Nucleus accumbens (tissue), 56 donors: ENCODE measurements around the gene GAK.

ENCODE experiments used
- DNase-seq, 56 donors: peaks; one replicate each; lab custom pipeline; 2025; lab: John Stamatoyannopoulos, UW

The GAK gene

DNA sequence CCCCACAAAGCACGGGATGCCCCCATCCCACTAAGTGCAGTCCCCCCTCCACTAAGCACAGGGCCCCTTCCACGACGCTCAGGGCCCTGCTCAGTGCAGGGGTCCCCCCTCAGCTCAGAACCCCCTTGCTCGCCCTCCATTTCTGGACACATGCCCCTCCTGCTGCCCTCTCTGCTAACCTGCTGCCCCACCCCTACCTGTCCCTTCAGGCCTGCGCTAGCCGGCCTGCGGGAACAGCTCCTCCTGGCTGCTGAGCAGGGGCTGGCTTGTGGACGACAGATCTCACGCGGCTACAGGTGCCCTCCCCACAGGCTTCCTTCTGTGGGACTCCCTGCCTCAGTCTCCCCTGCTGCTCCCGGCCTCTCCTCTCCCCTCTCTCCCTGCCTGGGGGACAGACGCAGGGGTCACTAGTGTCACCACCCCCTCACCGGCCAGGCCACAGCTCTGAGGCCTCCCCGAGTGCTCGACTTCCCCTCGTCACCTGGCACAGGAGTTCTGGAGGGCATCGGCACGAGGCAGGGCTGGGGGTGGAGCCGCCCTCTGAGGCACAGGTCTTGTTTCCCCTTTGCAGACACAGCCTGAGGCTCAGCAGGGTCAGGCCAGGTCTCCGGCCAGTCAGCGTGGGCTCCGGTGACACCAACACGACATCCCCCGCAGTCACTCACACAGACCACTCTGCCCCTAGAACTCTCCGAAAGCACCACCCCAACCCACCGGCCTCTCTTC lies 21.6 kb downstream of the GAK start:
- DNase-seq, result no peak

DNA sequence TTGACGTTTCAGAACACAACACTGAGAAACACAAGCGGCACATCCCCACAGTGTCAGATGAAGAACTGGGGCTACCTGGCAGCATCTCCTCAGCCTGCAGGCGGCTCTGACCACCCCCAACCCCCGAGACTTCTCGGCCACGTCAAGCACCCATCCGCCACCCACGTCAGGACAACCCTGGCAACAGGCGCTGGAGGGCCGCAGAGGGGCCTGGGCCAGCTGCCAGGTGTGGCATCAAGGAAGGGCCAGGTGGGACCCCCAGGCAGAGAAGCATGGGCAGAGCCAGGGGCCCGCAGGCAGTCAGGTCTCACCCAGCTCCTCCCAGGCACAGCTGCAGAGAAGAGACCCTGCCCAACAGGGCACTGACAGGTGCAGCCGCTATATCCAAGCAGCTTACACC lies 22.3 kb downstream of the GAK start:
- DNase-seq, result no peak

GRCh38 chr4:909131-909571 lies 23.0 kb downstream of the GAK start:
- no peak for DNase-seq

DNA sequence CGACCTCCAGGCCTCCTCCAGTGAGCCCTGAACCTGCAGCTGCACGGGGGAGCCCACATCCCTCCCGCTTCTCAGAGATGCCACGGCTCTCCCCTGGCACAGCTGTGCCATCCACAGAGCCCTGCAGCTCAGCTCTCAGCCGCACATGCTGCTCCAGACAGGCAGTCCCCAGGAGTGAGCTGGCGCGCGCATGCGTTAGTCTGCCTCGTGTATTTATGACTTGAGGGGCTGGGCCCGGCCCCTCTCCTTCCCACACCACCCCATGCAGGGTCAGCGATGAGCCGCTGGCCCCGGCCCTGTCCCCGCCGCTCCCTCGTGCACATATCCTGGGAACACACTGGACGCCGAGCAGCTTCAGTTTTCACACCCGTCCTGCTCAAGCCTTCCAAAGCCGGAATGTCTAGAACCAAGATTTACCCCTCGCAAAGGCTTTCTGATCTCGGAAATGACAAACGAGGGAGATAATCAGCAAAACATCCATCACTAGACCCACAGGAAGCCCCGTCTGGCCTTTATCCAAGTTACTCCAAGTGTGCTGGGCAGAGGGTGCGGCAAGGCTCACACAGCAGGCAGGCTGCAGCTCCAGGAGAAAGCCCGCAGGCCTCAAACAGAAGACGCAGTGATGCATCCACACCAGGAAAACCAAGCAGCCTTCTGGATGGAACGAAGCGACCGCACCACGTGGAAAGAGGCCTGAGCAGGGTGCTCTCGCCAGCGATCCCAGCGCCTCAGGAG lies 24.3 kb downstream of the GAK start:
- no peak for DNase-seq

DNA sequence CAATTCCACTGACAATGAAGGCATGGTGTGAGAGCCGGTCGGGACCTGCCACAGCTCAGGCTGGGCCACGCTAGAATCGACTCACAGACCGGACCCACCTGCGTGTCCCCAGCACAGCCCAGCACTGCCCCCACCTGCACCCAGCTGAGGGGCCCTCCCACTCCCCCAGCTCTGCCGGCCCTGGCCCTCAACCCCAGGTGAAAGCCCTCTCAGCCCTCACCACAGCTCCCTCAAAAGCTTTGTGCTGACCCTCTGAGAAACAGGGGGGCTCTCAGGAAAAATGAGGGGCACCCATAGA lies 25.1 kb downstream of the GAK start:
- DNase-seq, result no peak

DNA sequence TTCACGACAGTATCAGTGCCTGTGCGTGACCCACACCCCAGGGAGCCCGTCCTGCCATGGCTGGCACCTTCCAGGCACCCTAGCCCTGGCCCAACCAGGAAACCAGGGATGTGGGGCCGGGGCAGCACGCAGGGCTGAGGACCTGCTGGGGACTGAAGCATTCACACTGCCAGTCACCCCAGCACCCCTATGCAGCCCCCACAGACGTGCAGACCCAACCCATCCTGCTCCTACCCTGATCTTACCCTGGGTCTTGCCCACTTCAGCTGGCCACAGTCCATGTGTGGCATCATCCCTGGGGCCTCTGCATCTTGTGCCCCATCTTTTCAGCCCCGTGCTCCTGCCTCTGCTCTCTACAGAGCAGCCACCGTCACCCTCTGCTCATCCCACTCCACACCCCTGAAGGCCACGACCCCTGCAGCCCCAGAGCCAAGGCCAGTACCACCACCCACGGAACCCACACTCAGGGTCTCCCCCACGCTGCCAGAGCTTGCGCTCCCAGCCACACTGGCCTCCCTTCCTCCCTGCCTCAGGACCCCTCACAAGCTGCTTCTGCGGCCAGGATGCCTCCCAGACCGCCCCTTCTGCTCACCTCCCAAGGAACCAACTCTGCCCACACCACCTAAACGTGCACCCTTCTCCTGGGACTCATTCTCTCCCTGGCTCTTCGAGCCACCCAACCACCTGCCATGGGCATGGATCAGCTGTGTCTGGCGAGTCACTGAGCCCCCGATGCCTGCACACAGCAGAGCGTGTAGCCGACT lies 25.6 kb downstream of the GAK start:
- no peak for DNase-seq

- DNase-seq, result peak in 1 of 56 donors; percentile 15
These were observed 26.4 kb downstream of the GAK start for GRCh38 chr4:905485-906338.

GRCh38 chr4:903066-904046 lies 28.8 kb downstream of the GAK start:
- no peak for DNase-seq

DNA sequence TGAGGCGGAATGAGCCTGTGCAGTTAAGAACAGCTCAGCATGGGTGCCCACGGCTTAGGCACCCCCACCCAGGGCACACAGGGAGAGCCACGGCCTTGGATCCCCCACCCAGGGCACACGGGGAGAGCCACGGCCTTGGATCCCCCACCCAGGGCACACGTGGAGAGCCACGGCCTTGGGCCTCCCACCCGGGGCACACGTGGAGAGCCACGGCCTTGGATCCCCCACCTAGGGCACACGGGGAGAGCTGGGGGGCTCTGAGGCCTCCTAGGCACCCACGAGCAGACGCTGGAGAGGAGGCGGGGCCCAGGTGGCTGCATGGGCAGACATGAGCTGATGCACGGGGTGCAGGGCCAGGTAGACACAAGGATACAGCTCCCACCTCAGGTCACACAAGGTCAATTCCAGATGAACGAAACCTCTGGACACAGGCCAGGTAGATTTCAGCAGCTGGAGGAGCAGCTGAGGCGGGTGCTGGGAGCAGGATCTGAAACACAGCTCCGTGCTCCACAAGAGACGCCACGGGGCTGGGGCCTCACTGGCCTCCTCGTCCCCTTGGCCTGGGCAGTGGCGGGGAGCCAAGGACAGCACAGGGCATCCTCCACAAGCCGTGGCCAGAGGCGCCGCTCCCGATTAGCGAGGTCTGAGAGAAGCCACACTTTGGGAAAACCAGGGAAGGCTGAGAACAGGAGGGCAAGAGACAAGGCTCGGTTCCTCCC lies 30.8 kb downstream of the GAK start:
- DNase-seq, result no peak

- DNase-seq, result no peak
These were observed 31.4 kb downstream of the GAK start for GRCh38 chr4:900721-901120.

- DNase-seq, result no peak
These were observed 32.0 kb downstream of the GAK start for GRCh38 chr4:900073-900472.

DNA sequence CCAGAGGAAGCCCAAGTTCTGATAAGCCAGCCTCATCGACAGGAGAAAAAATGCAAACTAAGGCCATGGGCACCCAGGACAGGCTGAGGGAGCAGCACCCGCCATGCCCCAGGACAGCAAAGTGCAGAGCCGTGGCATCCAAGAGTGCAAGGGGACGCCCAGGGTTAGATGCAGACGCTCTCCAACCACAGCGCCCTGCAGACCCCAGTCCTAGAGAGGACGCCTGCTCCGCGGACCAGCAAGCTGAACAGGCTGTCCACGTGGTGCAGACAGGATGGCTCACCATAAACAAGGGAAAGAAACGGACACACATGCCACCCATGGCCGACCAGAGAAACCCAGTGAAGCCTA lies 32.6 kb downstream of the GAK start:
- DNase-seq, result no peak

DNA sequence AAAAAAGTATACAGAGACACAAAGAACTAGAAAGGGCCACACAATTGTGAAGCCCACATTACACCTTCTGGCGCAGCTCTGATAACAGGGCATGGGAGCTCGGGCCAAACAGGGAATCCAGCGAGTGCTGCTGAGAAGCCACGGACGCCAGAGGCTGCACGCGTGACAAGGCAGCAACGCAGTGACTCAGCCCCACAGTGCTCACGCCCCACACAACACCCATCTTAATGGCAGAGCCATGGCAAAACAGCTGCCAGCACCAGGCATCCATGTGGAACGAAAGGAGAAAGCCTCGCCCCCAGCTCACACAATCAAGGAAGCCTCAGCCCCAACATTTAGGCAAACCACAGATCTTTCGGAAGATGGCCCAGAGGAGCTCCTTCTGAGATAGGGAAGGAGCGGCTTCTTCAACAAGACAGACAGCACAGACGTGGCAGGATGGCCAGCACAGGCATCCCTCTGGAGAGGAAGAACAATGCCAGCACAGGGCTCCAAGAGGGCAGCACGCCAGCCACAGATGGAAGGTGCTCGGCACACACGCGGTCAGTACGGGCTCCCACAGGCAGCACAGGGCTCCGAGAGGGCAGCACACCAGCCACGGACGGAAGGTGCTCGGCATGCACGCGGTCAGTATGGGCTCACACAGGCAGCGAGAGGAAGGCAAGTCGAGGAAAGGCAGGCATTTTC lies 33.1 kb downstream of the GAK start:
- peak in 20 of 56 donors; percentile 9 to 54 (median 22) for DNase-seq

DNA sequence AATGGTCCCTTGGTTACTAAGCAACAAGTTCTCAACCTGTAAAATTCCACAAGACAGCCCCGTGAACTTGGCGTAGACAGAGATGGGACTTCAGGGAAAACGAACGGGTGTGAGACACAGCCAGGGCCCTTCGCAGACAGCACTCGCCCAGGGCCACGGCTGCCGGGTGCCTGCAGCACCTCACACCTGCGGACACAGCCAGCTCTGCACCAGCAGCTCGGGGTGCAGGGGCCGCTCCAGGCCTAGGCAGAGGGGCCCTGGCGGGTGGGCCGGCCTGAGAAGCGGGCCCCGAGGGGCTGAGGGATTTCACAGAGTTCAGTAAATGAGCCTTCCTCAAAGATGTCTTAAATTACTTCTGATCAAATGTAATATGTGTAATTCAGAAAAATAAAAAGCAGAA lies 34.0 kb downstream of the GAK start:
- DNase-seq, result no peak

DNA sequence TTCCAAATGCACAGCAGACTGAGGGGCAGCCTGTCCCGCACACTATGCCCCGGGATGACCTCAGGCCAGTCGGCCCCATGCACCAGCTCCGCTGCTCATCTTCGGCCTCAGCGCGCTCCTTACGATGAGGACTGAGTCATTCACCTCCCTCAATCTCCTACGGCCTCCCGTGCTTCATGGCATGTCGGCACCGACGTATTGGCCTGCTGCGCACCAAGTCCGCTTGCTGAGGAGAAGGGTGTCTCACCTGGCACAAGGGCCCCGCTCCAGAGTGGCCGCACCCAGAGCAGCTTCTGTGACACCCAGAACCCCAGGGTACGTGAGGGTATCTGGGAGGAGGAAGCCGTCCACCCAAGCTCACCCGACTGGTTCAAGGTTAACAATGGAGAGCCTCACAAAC lies 35.5 kb downstream of the GAK start:
- no peak for DNase-seq

GRCh38 chr4:896216-896615 lies 35.9 kb downstream of the GAK start:
- no peak for DNase-seq

GRCh38 chr4:895596-895995 lies 36.5 kb downstream of the GAK start:
- DNase-seq, result no peak

GRCh38 chr4:893995-894705 lies 38.0 kb downstream of the GAK start:
- no peak for DNase-seq
